HG03025 (cell line): ENCODE results near the gene TRAPPC11.
"Not testable (repeated sequence)": the region's sequence is repeated elsewhere in the genome, so short reads cannot be mapped to it uniquely, and the experiment has no call there.

Source experiments
- ATAC-seq: cut with Tn5 transposase; IDR thresholded peaks from one replicate; pipeline ENCODE4 v1.9.1; 2021; ENCODE audit warnings: mild to moderate bottlenecking, moderate library complexity; ENCODE audit not compliant: unreplicated experiment, low FRiP score

The TRAPPC11 gene

DNA sequence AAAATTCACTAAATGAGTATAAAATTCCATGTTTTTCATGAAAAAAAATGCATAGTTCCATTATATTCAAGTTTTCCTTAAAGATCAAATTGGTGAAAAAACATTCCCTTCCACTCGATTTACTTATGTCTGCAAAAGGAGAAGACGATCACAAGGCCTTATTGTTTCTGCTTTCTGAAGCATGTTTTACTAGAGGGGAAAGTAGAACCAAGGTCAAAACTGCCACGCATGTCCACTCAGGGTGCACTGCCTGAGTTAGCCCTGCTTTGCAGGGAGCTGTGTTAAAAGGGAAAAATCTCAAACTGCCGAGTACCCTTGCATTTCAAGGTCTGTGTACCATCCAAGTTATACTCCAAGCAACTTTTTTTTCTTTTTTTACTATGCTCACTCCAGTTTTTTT is 57.2 kb downstream of the TRAPPC11 start:
- no peak for ATAC-seq

DNA sequence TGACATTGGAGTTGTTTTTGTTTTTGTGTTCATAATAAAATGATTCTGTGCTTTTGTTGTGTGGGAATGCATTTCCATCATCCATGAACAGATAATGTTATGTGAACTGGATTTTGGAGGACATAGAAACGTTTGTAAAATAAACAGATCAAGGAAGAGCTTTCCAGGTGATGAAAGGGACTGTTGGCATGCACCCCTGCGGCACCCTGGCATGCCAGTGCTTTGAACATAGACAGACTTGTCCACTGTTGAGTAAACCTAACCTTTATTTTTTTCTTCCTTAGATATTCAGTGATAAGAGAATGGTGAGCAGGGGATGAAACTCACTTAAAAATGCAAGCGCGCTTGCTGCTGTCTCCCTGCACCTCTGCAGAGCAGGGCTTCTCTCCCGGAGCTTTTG is 59.8 kb downstream of the TRAPPC11 start:
- ATAC-seq: no peak

GRCh38 chr4:183721207-183722081 is 62.4 kb downstream of the TRAPPC11 start:
- ATAC-seq: no peak

DNA sequence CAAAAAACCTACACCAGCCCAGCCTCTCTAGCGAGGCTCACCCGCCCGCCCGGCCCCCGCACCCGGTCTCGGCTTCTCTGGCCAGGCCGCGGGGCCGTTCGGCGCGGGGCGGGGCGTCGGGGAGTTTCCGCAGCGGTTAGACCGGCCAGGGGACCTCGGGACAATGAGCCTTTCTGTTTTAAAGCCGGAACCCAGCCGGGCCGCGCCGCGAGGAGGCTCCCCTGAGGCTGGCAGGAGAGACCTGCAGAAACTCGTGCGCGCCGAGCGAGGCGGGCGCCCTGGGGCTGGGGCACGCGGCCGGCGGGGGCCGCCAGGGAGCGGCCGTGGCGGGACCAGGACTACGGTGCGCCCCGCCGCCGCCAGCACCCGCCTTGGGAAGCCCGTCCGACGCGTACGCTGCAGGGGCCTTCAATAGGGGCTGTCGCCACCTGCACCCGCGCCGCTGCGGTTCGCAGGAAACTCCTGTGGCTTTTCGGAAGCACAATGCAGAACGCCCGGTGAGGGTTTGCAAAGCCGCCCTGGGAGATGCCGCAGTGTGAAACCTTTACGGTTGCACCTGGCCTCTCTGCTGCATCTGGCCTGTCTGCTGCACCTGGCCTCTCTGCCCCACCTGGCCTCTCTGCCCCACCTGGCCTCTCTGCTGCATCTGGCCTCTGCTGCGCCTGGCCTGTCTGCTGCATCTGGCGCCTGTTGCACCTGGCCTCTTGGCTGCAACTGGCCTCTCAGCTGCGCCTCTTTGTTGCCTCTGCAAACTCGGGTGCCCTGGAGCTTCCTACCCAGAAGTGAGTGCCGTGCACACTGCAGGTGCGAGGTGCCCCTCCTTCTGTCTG is 63.9 kb downstream of the TRAPPC11 start:
- peak; percentile 82 for ATAC-seq

DNA sequence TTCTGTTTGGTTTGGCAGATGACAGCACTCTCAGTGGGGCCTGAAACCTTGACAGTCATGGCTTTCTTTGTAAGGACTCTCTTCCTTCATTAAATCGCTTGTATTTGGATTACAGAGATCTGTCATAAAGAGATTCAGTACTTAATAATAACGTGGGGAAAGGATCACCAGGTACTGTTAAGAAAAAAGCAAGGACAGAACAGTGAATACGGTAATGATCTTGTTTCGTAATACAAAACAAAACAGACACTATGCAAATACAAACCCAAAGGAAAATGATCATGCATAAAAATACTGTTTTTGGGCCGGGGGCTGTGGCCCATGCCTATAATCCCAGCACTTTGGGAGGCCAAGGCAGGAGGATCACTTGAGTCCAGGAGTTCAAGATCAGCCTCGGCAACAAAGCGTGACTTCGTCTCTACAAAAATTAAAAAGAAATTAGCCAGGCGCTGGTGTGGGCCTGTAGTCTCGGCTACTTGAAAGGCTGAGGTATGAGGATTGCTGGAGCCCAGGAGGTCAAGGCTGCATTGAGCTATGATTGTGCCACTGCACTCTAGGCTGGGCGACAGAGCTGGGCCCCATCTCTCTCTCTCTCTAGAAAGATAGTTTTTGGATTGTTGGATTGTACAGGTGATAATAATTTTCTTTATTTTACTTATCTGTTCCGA is 64.6 kb downstream of the TRAPPC11 start:
- ATAC-seq: no peak

DNA sequence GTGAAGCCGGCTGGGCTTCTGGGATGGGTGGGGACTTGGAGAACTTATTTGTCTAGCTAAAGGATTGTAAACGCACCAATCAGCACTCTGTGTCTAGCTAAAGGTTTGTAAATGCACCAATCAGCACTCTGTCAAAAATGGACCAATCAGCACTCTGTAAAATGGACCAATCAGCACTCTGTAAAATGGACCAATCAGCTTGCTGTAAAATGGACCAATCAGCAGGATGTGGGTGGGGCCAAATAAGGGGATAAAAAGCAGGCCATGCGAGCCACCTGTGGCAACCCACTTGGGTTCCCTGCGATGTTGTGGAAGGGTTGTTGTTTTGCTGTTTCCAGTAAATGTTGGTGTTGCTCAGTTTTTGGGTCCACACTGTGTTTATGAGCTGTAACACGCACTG is 66.5 kb downstream of the TRAPPC11 start:
- not testable (repeated sequence) for ATAC-seq

DNA sequence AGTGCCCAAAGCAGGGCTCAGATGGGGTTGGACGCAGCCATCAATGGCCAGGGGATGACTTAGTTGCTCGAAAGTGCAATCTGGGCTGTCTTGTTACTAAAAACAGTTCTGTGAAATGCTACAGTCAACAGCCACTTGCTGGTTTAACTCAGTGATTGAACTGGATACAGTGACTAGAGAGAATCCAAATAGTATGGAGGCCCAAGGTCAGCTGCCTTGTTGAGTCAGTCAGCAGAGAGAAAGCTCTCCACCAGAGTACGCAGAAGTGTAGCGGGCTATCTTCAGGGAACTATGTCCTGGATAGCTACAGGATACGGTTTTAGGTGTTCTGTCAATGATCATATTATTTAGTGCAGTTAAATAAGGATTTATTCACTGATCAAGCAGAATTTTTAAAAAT is 68.4 kb downstream of the TRAPPC11 start:
- ATAC-seq: no peak

DNA sequence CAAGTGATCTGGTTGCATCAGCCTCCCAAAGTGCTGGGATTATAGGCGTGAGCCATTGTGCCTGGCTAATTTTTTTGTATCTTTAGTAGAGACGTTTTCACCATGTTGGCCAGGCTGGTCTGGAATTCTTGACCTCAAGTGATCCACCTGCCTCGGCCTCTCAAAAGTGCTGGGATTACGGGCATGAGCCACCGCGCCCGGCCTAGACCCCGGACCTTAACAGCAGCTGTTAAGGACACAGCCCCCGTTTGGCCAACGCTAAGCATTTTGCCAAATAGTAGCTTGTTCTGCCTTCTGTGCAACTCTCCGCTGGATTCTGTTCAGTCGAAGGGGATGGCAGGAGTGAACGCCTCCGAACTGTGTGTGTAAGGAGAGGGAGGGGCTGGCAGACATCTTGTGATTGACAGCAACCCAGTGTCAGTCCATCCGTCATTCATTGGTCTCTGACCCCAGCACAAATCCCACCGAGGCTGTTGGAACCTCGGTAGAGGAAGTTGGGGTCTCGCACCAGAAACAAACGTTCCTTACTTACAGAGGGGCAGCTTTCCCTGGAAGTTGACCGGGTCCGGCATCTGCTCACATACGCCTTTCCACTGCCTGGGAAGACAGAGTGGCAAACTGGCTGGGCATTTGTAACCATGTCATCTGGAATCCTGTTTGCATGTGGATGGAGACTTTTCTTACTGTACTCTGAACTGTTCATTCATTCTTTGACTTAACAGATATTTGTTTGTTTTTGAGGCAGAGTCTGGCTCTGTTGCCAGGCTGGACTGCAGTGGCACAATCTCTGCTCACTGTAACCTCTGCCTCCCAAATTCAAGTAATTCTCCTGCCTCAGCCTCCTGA is 69.4 kb downstream of the TRAPPC11 start:
- ATAC-seq: no peak

- ATAC-seq: no peak
Measured at GRCh38 chr4:183729069-183729406, 69.9 kb downstream of the TRAPPC11 start.

GRCh38 chr4:183729430-183730328 is 70.6 kb downstream of the TRAPPC11 start:
- ATAC-seq: no peak

DNA sequence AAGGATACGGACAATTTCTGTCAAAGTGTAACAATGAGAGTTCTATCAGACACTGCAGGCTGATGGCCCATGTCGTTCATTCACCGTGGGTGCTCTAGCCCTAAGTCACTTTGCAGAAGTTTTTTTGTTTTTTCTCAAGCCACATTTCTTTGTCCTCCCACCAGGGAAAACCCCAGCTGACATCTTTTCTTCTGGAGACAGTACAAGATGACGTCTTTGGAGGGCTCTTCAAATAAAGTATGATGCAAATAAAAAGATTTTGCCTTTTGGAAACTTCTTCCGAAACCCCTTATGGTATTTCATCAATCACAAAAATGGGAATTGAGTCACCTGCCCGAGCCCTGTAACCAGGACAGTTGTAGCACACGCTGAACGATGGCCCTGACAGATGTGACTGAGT is 73.2 kb downstream of the TRAPPC11 start:
- no peak for ATAC-seq

- no peak for ATAC-seq
Measured at GRCh38 chr4:183733181-183733580, 74.1 kb downstream of the TRAPPC11 start.

GRCh38 chr4:183738081-183738673 is 79.1 kb downstream of the TRAPPC11 start:
- ATAC-seq: peak; percentile 80

- ATAC-seq: no peak
Measured at GRCh38 chr4:183738961-183739360, 79.9 kb downstream of the TRAPPC11 start.

DNA sequence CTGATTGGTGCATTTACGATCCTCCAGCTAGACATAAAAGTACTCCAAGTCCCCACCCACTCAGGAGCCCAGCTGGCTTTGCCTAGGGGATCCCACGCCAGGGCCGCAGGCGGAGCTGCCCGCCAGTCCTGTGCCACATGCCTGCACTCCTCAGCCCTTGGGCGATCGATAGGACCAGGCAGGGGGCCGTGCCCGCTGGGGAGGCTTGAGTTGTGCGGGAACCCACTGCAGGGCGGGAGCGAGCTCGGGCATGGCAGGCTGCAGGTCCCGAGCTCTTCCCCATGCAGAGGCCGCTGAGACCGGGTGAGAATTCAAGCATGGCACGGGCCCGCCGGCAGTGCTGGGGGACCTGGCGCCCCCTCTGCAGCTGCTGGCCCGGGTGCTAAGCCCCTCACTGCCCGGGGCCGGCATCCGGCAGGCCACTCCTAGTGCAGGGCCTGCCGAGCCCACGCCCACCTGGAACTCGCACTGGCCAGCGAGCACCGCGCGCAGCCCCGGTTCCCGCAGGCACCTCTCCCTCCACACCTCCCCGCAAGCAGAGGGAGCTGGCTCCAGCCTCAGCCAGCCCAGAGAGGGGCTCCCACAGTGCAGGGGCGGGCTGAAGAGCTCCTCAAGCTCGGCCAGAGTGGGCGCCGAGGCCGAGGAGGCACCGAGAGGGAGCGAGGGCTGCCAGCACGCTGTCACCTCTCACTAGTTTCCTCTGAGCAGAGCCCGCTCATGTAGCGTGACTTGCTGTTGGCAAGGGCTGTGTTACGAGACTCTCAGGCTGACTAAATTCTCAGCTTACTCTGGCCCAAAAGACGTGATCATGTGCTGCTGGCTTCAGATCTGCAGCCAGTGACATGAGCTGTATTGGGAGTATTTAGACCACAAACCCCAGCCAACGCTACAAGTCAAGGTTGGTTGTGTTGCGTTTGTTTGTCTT is 87.5 kb downstream of the TRAPPC11 start:
- ATAC-seq: no peak

- no peak for ATAC-seq
Measured at GRCh38 chr4:183747380-183747779, 88.3 kb downstream of the TRAPPC11 start.

DNA sequence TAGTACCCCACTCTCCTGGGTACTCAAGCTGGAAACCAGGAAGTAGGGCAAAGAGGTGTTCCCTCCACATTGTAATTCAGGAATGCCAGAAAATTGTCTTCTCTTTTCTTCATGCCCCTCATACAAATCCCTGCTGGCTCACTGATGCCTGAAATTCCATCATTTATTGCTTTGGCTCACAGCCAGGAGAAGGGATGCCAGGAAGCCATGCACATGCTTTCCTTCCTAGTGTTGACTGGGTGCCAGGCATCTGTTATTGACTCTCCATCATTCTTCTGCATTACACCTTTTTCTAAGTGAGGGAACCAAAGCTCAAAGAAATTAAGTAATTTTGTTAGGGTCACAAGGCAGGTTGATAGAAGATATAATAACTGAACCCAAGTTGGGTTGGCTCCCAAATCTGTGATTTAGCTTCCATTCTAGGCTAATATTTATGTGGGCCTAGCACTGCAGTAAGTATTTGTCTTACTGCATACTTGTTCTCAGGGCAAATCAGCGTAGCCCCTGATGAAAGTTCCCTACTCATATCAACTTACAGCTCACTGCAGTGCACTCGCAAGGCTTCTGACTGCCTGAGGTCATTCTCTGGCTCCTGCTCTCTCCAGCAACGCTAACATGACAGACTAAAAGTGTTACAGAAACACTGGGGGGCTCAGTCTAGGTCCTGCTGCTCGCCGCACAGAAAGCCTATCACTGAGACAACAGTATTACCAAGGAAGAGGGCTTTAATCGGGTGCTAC is 89.0 kb downstream of the TRAPPC11 start:
- no peak for ATAC-seq
